NCI-H2171 treated with DMSO at 0.1 percent for 48 hours (cell line): ENCODE data around the gene IL7R.

Experiments
- DNase-seq: peaks from one replicate; lab custom pipeline; 2025; lab: John Stamatoyannopoulos, UW

Gene IL7R

GRCh38 chr5:35908228-35908627 is 51.5 kb downstream of the IL7R start:
- no peak for DNase-seq

GRCh38 chr5:35908814-35909213 is 52.1 kb downstream of the IL7R start:
- no peak for DNase-seq

- DNase-seq = no peak
Observed at GRCh38 chr5:35919191-35919590, 62.5 kb downstream of the IL7R start.

GRCh38 chr5:35920890-35921289 is 64.2 kb downstream of the IL7R start:
- no peak for DNase-seq

- no peak for DNase-seq
Observed at GRCh38 chr5:35921930-35922329, 65.2 kb downstream of the IL7R start.

- DNase-seq = peak; percentile 58
Observed at GRCh38 chr5:35922468-35922867, 65.8 kb downstream of the IL7R start.

GRCh38 chr5:35924122-35924949 is 67.6 kb downstream of the IL7R start:
- no peak for DNase-seq

GRCh38 chr5:35924950-35925722 is 68.4 kb downstream of the IL7R start:
- peak; percentile 86 for DNase-seq

- peak; percentile 77 for DNase-seq
Observed at GRCh38 chr5:35926389-35927051, 69.8 kb downstream of the IL7R start.
